K562 (cell line): ENCODE data around the gene SRC. TPM values are rescaled to one million over a fixed set of nuclear protein-coding genes. Genes with fewer than 3 reads are reported as not detected.

Source experiments
- ATAC-seq: fragments of 200-7000 bp; cut with Tn5 transposase; 3 replicates; pipeline ENCODE4 v1.9.1; 2020; ENCODE audit warnings: moderate library complexity
- BruUV-seq: library from RNA; stranded (reverse); fragments of 400-500 nt; replicated peaks from 2 replicates; lab custom pipeline; 2021; lab: Mats Ljungman, UMichigan
- CTCF ChIA-PET: fragments of 300-600 bp; formaldehyde crosslinking; extraction: SDS; loops from one replicate; lab custom pipeline; 2021; ENCODE audit warnings: low intra/inter-chr PET ratio; lab: Yijun Ruan, JAX
- POLR2A ChIA-PET: fragments of 300-600, 350-650 bp; sonication (Branson Sonifier 250); formaldehyde crosslinking; extraction: SDS; loops from one replicate; lab custom pipeline; 2021; ENCODE audit warnings: antibody characterized with exemption, inconsistent platforms; lab: Yijun Ruan, JAX
- DNase-seq, 4 experiments: peaks; one replicate each; pipeline versions ENCODE4 v3.0.0 to v3.0.0-alpha.2; 2011 to 2018; ENCODE audit warnings: low spot score in 3 of 4, mixed read lengths in 3 of 4; ENCODE audit errors: extremely low read depth in 1 of 4
- FAIRE-seq: peaks from 2 replicates; lab custom pipeline; 2011; peaks lifted over from hg19 to GRCh38; lab: Jason Lieb, UNC
- H2AFZ ChIP-seq: 2 replicates; pipeline ENCODE4 v1.6.0; 2011; ENCODE audit warnings: low read depth, low read length, control low read depth, inconsistent platforms
- H3K27ac ChIP-seq: fragments of 200-600 bp; 3 replicates; pipeline ENCODE4 v1.8.0; 2011; ENCODE audit warnings: low read depth, mild to moderate bottlenecking, control low read depth, inconsistent platforms, low read length, moderate library complexity, mixed read lengths; ENCODE audit errors: extremely low read depth
- H3K27me3 ChIP-seq, 2 experiments: fragments of 300-600 bp in 1 of 2; 2 replicates in 1 of 2; 3 replicates in 1 of 2; pipeline versions ENCODE4 v1.6.0 to v1.8.0; 2011; ENCODE audit warnings: inconsistent platforms in 2 of 2, low read length in 2 of 2, mild to moderate bottlenecking in 1 of 2, mixed read lengths in 1 of 2, moderate library complexity in 1 of 2; ENCODE audit not compliant: control insufficient read depth in 2 of 2, insufficient read depth in 2 of 2
- H3K36me3 ChIP-seq: fragments of 300-600 bp; 3 replicates; pipeline ENCODE4 v1.8.0; 2011; ENCODE audit warnings: mild to moderate bottlenecking, low read length, inconsistent platforms; ENCODE audit not compliant: control insufficient read depth, insufficient read depth
- H3K4me1 ChIP-seq, 2 experiments: fragments of 200-600 bp in 1 of 2; replicated peaks in 1 of 2; 2 replicates in 1 of 2; 3 replicates in 1 of 2; pipeline versions ENCODE4 v1.5.1 to v1.8.0; 2011; ENCODE audit warnings: inconsistent platforms in 2 of 2, low read length in 2 of 2, mild to moderate bottlenecking in 1 of 2, mixed read lengths in 1 of 2, moderate library complexity in 1 of 2; ENCODE audit not compliant: control insufficient read depth in 2 of 2, insufficient read depth in 2 of 2
- H3K4me2 ChIP-seq: 2 replicates; pipeline ENCODE4 v1.6.1; 2011; ENCODE audit warnings: low read length, control low read depth, inconsistent platforms, mixed read lengths; ENCODE audit not compliant: insufficient read depth
- H3K4me3 ChIP-seq: fragments of 200-600 bp; sonication (generic), shearing (Covaris generic); 2 replicates; pipeline ENCODE4 v1.5.1; 2016; ENCODE audit warnings: control low read depth, inconsistent platforms
- H3K79me2 ChIP-seq: fragments of 200-600 bp; 3 replicates; pipeline ENCODE4 v1.8.0; 2011; ENCODE audit warnings: low read length, inconsistent platforms; ENCODE audit not compliant: control insufficient read depth, insufficient read depth
- H3K9ac ChIP-seq, 2 experiments: 2 replicates each; pipeline versions ENCODE4 v1.6.0 to v1.6.1; 2011; ENCODE audit warnings: low read depth in 2 of 2, low read length in 2 of 2, control low read depth in 1 of 2, inconsistent platforms in 1 of 2, mild to moderate bottlenecking in 1 of 2, mixed read lengths in 1 of 2; ENCODE audit not compliant: insufficient read depth in 1 of 2
- H3K9me1 ChIP-seq: one replicate; pipeline ENCODE4 v1.6.0; 2011; ENCODE audit warnings: inconsistent platforms, mild to moderate bottlenecking, low read length, moderate library complexity; ENCODE audit not compliant: control insufficient read depth, insufficient read depth
- H3K9me3 ChIP-seq: replicated peaks from 2 replicates; pipeline ENCODE4 v1.5.1; 2011; ENCODE audit warnings: low read depth, low read length, inconsistent platforms; ENCODE audit not compliant: control insufficient read depth, insufficient read depth
- H4K20me1 ChIP-seq: replicated peaks from 2 replicates; pipeline ENCODE4 v1.6.1; 2011; ENCODE audit warnings: low read length, inconsistent platforms, mixed read lengths; ENCODE audit not compliant: control insufficient read depth, insufficient read depth
- ARID1B ChIP-seq: fragments of 450-650 bp; IDR thresholded peaks from 2 replicates; pipeline ENCODE4 v1.6.1; 2016; ENCODE audit warnings: antibody characterized with exemption, mild to moderate bottlenecking, inconsistent platforms
- ARID3B ChIP-seq: fragments of 250-450 bp; sonication (Bioruptor Pico); IDR thresholded peaks from 2 replicates; pipeline ENCODE4 v1.4.0; 2020; ENCODE audit warnings: borderline replicate concordance
- CBX8 ChIP-seq: fragments of 200-600 bp; sonication (generic); IDR thresholded peaks from 2 replicates; pipeline ENCODE4 v1.6.1; 2012; ENCODE audit warnings: borderline replicate concordance, mixed run types, low read depth, mild to moderate bottlenecking, moderate library complexity, mixed read lengths, low read length, control low read depth, inconsistent platforms; ENCODE audit not compliant: poor library complexity, severe bottlenecking; ENCODE audit errors: extremely low read depth
- CC2D1A ChIP-seq: fragments of 450-650 bp; IDR thresholded peaks from 2 replicates; pipeline ENCODE4 v1.6.1; 2017; ENCODE audit warnings: mild to moderate bottlenecking
- CTCF ChIP-seq, 3 experiments: IDR thresholded peaks in 2 of 3; conservative IDR thresholded peaks in 1 of 3; 2 replicates each; pipeline ENCODE4 v1.5.1; 2011 to 2012; ENCODE audit warnings: low read length in 3 of 3, mild to moderate bottlenecking in 3 of 3, control low read depth in 2 of 3, improper control_type of control experiment in 1 of 3, inconsistent platforms in 1 of 3, low read depth in 1 of 3, mixed read lengths in 1 of 3, moderate library complexity in 1 of 3; ENCODE audit not compliant: insufficient read depth in 2 of 3
- E2F5 ChIP-seq: sonication (generic); formaldehyde crosslinking; IDR thresholded peaks from 2 replicates; pipeline ENCODE4 v1.8.0; 2022; ENCODE audit warnings: mild to moderate bottlenecking, missing genetic modification reagents
- ELK1 ChIP-seq: sonication (generic); formaldehyde crosslinking; IDR thresholded peaks from 2 replicates; pipeline ENCODE4 v1.8.1; 2022; ENCODE audit warnings: missing genetic modification reagents
- HNRNPUL1 ChIP-seq: fragments of 200-400 bp; formaldehyde crosslinking; IDR thresholded peaks from 2 replicates; pipeline ENCODE4 v1.6.1; 2017; ENCODE audit warnings: low read length
- MBD2 ChIP-seq: sonication (generic); IDR thresholded peaks from 2 replicates; pipeline ENCODE4 v1.6.1; 2016; ENCODE audit warnings: low read depth, borderline replicate concordance
- MXI1 ChIP-seq: IDR thresholded peaks from 2 replicates; pipeline ENCODE4 v1.6.1; 2011; ENCODE audit warnings: low read depth, mild to moderate bottlenecking, improper control_type of control experiment, low read length
- MYNN ChIP-seq, 2 experiments: sonication (generic); formaldehyde crosslinking in 1 of 2; IDR thresholded peaks; 2 replicates each; pipeline versions ENCODE4 v1.5.0 to v1.6.1; 2016 to 2020; ENCODE audit warnings: antibody characterized with exemption in 1 of 2, missing genetic modification reagents in 1 of 2
- NFYB ChIP-seq: IDR thresholded peaks from 2 replicates; pipeline ENCODE4 v1.6.1; 2011; ENCODE audit warnings: mild to moderate bottlenecking, moderate library complexity; ENCODE audit not compliant: insufficient read length; ENCODE audit errors: extremely low read depth
- PKNOX1 ChIP-seq: fragments of 450-650 bp; IDR thresholded peaks from 2 replicates; pipeline ENCODE4 v1.6.1; 2016
- ZNF282 ChIP-seq: sonication (generic); formaldehyde crosslinking; IDR thresholded peaks from 2 replicates; pipeline ENCODE4 v1.8.1; 2023; ENCODE audit warnings: missing genetic modification reagents
- ZNF77 ChIP-seq: fragments of 250-450 bp; sonication (Bioruptor Pico); IDR thresholded peaks from 2 replicates; pipeline ENCODE4 v1.5.0; 2020
- WGBS: fragments of 100-300 bp; shearing (Covaris generic); methylation state at CpG from one replicate; pipeline ENCODE4 v1.1.6; 2016; ENCODE audit warnings: low coverage, mixed read lengths; ENCODE audit not compliant: insufficient coverage; ENCODE audit errors: missing lambda C conversion rate; 5-methylcytosine and 5-hydroxymethylcytosine counted together
- in situ Hi-C: fragments of 300-500 bp; cut with MboI; formaldehyde crosslinking; loops from 4 replicates; pipeline ENCODE4 v1.15.0; 2018; ENCODE audit warnings: inconsistent platforms, mixed read lengths
- intact Hi-C: fragments of 100-400 bp; cut with micrococcal nuclease; formaldehyde crosslinking; loops from 2 replicates; pipeline ENCODE4 v1.14.2; 2022
- polyA plus RNA-seq, 8 experiments: library from polyadenylated mRNA; depleted of rRNA in 4 of 8; stranded (reverse) in 5 of 8; unstranded in 3 of 8; fragments of >200 nt; fragmentation: Nextera tagmentation in 2 of 8; fragmentation: Illumina TruSeq in 1 of 8; extraction: Ambion mirVana in 2 of 8; extraction: Trizol in 1 of 8; gene quantifications; 2 replicates each; pipeline versions ENCODE4 v1.2.1 to v1.2.3, GENCODE V29; 2011 to 2014; ENCODE audit warnings: inconsistent platforms in 1 of 8, missing spikeins in 1 of 8
- total RNA-seq, 7 experiments: library from RNA; depleted of rRNA in 6 of 7; stranded (reverse); fragments of >200 nt in 6 of 7; fragmentation: Illumina TruSeq in 2 of 7; extraction: Trizol in 2 of 7; gene quantifications; 2 replicates each; pipeline versions ENCODE4 v1.2.1 to v1.2.3, GENCODE V29; 2011 to 2021; ENCODE audit warnings: low replicate concordance in 1 of 7

SRC gene
- total and polyA plus RNA-seq, 9 of the 15 experiments (the other 6 are each of a cell fraction or from before 2014, with no cell fraction given), result 0.06 to 8.5 (median 3.1) TPM

- ATAC-seq, result peak; percentile 73
- H3K4me1 ChIP-seq, result peaks cover 22 to 24% of the 10 kb centered on the region in 2 experiments
- 17% methylated on average over 13 of the region's 15 CpGs for WGBS
- peak overlapping the region in 1 of 2 experiments; percentile 88; a peak in 2 of 4 replicates for H3K9ac ChIP-seq
- H3K9me1 ChIP-seq, result no peaks in the 10 kb centered on the region
- H3K4me3 ChIP-seq, result no peak overlapping the region
- H3K79me2 ChIP-seq, result no peaks in the 10 kb centered on the region
- intact Hi-C loops (no loop called here), in situ Hi-C loops (no loop called here)
- peak overlapping the region; percentile 89 for H2AFZ ChIP-seq
- peak overlapping the region; percentile 51 for H3K27ac ChIP-seq
- no peaks in the 10 kb centered on the region for H3K27me3 ChIP-seq
- DNase-seq, result peak; percentile 40 to 47 (median 46)
- no peaks in the 10 kb centered on the region for H4K20me1 ChIP-seq
- no peaks in the 10 kb centered on the region for H3K9me3 ChIP-seq
- no peaks in the 10 kb centered on the region for H3K36me3 ChIP-seq
- ChIA-PET POLR2A (interaction anchor here (1.2 kb wide), 1 partner anchor 18 kb away, joined by 3 read pairs; no protein-coding TSS in a partner anchor), CTCF (no interaction called here)
- no TSS peak for BruUV-seq
- FAIRE-seq, result peak; percentile 77
- peak overlapping the region; percentile 71 for H3K4me2 ChIP-seq
- no peak for TF ChIP-seq MBD2
- no peak for TF ChIP-seq NFYB
- no peak for TF ChIP-seq ZNF77 (CRISPR knock-in tag)
- TF ChIP-seq ZNF282 (CRISPR knock-in tag), result no peak
- no peak for TF ChIP-seq MXI1
- 0 out of 2 replicates have a peak, but pooled peaks have one; percentile 9 for TF ChIP-seq PKNOX1
- no peak for TF ChIP-seq ELK1 (CRISPR knock-in tag)
- no peak for TF ChIP-seq CTCF (IDR thresholded peaks at IDR 0.05 in 2 of 3, conservative IDR thresholded peaks at IDR 0.05 in 1 of 3; ENCODE audit: insufficient read depth in 2 of 3, low read depth in 1 of 3, low read length in 3 of 3)
- TF ChIP-seq MYNN (IDR thresholded peaks at IDR 0.05), result no peak
- TF ChIP-seq MYNN (CRISPR knock-in tag; IDR thresholded peaks at IDR 0.05), result no peak
- no peak for TF ChIP-seq E2F5 (CRISPR knock-in tag)
- TF ChIP-seq CC2D1A, result no peak
- no peak for TF ChIP-seq HNRNPUL1
- no peak for TF ChIP-seq CBX8
- TF ChIP-seq ARID3B (CRISPR knock-in tag), result no peak
- peak; percentile 25; the same call in 1 of the 2 replicates for TF ChIP-seq ARID1B
Observed at GRCh38 chr20:37335642-37336368, 10.1 kb upstream of the SRC start.
